Liver (tissue), 3 donors: ENCODE measurements around the gene ASB11.

Experiments
- RAD21 ChIP-seq, 2 donors: IDR thresholded peaks; 2 replicates each; pipeline ENCODE4 v1.6.1; 2016; ENCODE audit warnings: antibody characterized with exemption in 2 of 2, mild to moderate bottlenecking in 2 of 2
- RXRA ChIP-seq, 2 donors: IDR thresholded peaks; 2 replicates each; pipeline ENCODE4 v1.6.1; 2017 to 2018; ENCODE audit warnings: antibody characterized with exemption in 2 of 2, mild to moderate bottlenecking in 1 of 2
- SP1 ChIP-seq: IDR thresholded peaks from 2 replicates; pipeline ENCODE4 v1.6.1; 2018; ENCODE audit warnings: antibody characterized with exemption, mild to moderate bottlenecking
- TAF1 ChIP-seq: conservative IDR thresholded peaks from 2 replicates; pipeline ENCODE4 v1.6.1; 2016; ENCODE audit warnings: antibody characterized with exemption, mild to moderate bottlenecking
- YY1 ChIP-seq: IDR thresholded peaks from 2 replicates; pipeline ENCODE4 v1.6.1; 2016; ENCODE audit warnings: antibody characterized with exemption, mild to moderate bottlenecking
- TF ChIP-seq, protein P1 (sequence below): fragments of 150-350 bp; IDR thresholded peaks from 2 replicates; pipeline ENCODE4 v1.5.1; 2017; ENCODE audit warnings: improper control_type of control experiment, low read depth, low read length; ENCODE audit not compliant: missing input control
- TF ChIP-seq, protein P2 (sequence below): IDR thresholded peaks from 2 replicates; pipeline ENCODE4 v1.6.1; 2016; ENCODE audit warnings: antibody characterized with exemption
- donor health status: healthy.
- donor health status: healthy.

DNA sequence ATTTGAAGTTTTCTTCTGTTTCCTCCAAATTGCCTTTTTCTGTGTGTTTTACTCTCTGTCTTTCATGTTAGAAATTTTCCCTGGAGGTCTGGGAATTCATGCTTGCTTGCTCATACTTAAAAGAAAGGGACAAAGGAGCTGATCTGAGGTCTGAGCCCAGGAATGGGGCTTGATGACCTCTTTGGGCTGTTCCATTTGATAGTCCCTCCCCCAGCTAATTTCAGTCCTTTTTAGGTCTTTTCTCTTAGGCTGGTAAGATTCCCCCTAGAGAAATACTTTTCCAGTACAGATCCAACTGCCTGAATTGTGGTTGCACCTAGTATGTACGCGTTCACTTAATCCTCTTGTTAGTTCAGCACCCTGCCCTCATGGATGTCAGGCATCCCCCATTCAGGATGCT lies 25.4 kb upstream of the ASB11 start:
- TF ChIP-seq, protein P1, sequence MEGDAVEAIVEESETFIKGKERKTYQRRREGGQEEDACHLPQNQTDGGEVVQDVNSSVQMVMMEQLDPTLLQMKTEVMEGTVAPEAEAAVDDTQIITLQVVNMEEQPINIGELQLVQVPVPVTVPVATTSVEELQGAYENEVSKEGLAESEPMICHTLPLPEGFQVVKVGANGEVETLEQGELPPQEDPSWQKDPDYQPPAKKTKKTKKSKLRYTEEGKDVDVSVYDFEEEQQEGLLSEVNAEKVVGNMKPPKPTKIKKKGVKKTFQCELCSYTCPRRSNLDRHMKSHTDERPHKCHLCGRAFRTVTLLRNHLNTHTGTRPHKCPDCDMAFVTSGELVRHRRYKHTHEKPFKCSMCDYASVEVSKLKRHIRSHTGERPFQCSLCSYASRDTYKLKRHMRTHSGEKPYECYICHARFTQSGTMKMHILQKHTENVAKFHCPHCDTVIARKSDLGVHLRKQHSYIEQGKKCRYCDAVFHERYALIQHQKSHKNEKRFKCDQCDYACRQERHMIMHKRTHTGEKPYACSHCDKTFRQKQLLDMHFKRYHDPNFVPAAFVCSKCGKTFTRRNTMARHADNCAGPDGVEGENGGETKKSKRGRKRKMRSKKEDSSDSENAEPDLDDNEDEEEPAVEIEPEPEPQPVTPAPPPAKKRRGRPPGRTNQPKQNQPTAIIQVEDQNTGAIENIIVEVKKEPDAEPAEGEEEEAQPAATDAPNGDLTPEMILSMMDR = no peak
- no peak for TF ChIP-seq SP1
- no peak for TF ChIP-seq TAF1
- no peak for TF ChIP-seq RXRA (IDR thresholded peaks at IDR 0.05)
- no peak for TF ChIP-seq RAD21 (IDR thresholded peaks at IDR 0.05)
- TF ChIP-seq, protein P2, sequence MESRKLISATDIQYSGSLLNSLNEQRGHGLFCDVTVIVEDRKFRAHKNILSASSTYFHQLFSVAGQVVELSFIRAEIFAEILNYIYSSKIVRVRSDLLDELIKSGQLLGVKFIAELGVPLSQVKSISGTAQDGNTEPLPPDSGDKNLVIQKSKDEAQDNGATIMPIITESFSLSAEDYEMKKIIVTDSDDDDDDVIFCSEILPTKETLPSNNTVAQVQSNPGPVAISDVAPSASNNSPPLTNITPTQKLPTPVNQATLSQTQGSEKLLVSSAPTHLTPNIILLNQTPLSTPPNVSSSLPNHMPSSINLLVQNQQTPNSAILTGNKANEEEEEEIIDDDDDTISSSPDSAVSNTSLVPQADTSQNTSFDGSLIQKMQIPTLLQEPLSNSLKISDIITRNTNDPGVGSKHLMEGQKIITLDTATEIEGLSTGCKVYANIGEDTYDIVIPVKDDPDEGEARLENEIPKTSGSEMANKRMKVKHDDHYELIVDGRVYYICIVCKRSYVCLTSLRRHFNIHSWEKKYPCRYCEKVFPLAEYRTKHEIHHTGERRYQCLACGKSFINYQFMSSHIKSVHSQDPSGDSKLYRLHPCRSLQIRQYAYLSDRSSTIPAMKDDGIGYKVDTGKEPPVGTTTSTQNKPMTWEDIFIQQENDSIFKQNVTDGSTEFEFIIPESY = no peak
- no peak for TF ChIP-seq YY1
